GM12875 (cell line): Measurements from ENCODE around the gene MPV17L2.

Source experiments
- H3K4me3 ChIP-seq: one replicate; pipeline ENCODE4 v1.5.1; 2011; ENCODE audit warnings: low read depth, low read length, control low read depth
- TF ChIP-seq, protein P1 (sequence below): IDR thresholded peaks from 2 replicates; pipeline ENCODE4 v1.5.1; 2011; ENCODE audit warnings: low read depth, mild to moderate bottlenecking, control low read depth, inconsistent platforms, low read length, moderate library complexity, borderline replicate concordance; ENCODE audit not compliant: insufficient read depth

Gene MPV17L2

GRCh38 chr19:18232540-18233223 is 39.7 kb downstream of the MPV17L2 start:
- H3K4me3 ChIP-seq = no peak overlapping the region
- TF ChIP-seq, protein P1, sequence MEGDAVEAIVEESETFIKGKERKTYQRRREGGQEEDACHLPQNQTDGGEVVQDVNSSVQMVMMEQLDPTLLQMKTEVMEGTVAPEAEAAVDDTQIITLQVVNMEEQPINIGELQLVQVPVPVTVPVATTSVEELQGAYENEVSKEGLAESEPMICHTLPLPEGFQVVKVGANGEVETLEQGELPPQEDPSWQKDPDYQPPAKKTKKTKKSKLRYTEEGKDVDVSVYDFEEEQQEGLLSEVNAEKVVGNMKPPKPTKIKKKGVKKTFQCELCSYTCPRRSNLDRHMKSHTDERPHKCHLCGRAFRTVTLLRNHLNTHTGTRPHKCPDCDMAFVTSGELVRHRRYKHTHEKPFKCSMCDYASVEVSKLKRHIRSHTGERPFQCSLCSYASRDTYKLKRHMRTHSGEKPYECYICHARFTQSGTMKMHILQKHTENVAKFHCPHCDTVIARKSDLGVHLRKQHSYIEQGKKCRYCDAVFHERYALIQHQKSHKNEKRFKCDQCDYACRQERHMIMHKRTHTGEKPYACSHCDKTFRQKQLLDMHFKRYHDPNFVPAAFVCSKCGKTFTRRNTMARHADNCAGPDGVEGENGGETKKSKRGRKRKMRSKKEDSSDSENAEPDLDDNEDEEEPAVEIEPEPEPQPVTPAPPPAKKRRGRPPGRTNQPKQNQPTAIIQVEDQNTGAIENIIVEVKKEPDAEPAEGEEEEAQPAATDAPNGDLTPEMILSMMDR = 0 out of 2 replicates have a peak, but pooled peaks have one; percentile 1

DNA sequence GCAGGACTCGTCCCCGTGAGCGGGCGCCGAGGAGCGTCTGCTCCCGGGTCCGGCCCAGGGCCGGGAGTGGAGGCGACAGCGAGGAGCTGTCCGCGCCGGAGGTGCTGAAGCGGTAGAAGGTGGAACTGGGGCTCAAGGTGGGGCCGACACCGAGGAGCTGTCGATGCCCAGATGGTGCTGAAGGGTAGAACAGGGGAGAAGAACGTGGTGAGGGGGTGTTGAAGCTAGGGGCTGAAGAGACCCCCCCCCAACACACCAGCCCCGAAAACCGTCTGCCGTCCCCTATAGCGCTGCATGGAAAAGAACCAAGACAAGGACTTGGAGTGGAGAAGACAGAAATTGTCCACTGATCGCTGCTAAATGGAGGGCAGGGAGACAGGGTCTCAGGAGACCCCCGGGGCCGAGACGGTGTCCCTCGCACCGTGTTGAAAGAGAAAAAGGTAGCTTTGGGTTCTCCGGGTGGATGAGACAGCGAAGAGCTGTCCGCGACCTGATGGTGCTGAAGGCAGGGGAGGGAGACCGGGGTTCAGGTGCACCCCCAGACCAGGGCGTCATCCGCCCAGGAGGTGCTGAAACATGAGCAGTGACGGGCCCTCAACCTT is 40.3 kb downstream of the MPV17L2 start:
- TF ChIP-seq, protein P1 = no peak
- H3K4me3 ChIP-seq = no peak overlapping the region

GRCh38 chr19:18234194-18234593 is 41.2 kb downstream of the MPV17L2 start:
- TF ChIP-seq, protein P1 = no peak
- no peak overlapping the region for H3K4me3 ChIP-seq

DNA sequence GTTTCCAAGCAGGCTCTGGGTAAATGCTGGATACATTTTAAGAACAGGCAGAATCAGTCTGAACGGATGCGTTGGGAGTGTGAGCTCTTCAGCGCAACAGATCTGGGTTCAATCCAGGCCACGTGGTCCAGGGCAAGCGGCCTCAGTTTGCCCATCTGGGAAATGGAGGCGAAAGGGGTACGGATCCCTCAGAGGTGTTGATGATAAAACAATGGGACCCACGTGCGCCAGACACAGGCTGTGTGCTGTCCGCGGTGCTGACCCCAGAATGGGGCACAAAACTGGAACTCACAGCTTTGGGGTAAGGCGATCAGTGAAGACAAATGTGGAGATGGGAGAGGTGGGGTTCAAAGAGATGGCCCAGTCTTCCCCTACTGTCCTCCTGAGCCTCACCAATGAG is 46.3 kb downstream of the MPV17L2 start:
- no peak overlapping the region for H3K4me3 ChIP-seq
- TF ChIP-seq, protein P1 = no peak

- no peak overlapping the region for H3K4me3 ChIP-seq
- TF ChIP-seq, protein P1 = no peak
Measured at GRCh38 chr19:18245297-18245696, 52.3 kb downstream of the MPV17L2 start.
